Right lobe of liver (tissue), 6 donors: ENCODE data around the gene TLE3. TPM values are rescaled to one million over a fixed set of nuclear protein-coding genes. Genes with fewer than 3 reads are reported as not detected.
"Not testable (repeated sequence)": the region's sequence is repeated elsewhere in the genome, so short reads cannot be mapped to it uniquely, and the experiment has no call there.

Source experiments
- ATAC-seq, 4 donors: fragments of 200-7000 bp; cut with Tn5 transposase; one replicate each; pipeline ENCODE4 v1.9.1; 2020; ENCODE audit warnings: mild to moderate bottlenecking in 4 of 4, moderate library complexity in 4 of 4
- DNase-seq, 3 donors: peaks; one replicate each; pipeline ENCODE4 v3.0.0-alpha.2; 2020
- H3K27ac ChIP-seq, 3 donors: fragments of 200-600 bp; one replicate each; pipeline ENCODE4 v1.8.0; 2022
- H3K27me3 ChIP-seq, 2 donors: fragments of 200-600 bp; one replicate each; pipeline ENCODE4 v1.8.0; 2022
- H3K36me3 ChIP-seq, 4 donors: fragments of 200-600 bp; sonication (generic) in 1 of 4; one replicate each; pipeline versions ENCODE4 v1.5.1 to v1.8.0; 2017 to 2022; ENCODE audit warnings: control low read depth in 1 of 4
- H3K4me1 ChIP-seq, 4 donors: fragments of 200-600 bp; sonication (generic) in 1 of 4; one replicate each; pipeline versions ENCODE4 v1.5.1 to v1.8.0; 2017 to 2022; ENCODE audit warnings: control low read depth in 1 of 4
- H3K4me3 ChIP-seq, 3 donors: fragments of 200-600 bp; one replicate each; pipeline ENCODE4 v1.8.0; 2022
- H3K9me3 ChIP-seq, 4 donors: fragments of 200-600 bp; sonication (generic) in 1 of 4; one replicate each; pipeline versions ENCODE4 v1.5.1 to v1.8.0; 2017 to 2022; ENCODE audit warnings: control low read depth in 1 of 4
- CTCF ChIP-seq, 4 donors: fragments of 200-600 bp in 3 of 4; fragments of 450-650 bp in 1 of 4; IDR thresholded peaks; one replicate each; pipeline versions ENCODE4 v1.5.1 to v1.8.0; 2016 to 2022; ENCODE audit warnings: antibody characterized with exemption in 4 of 4, mild to moderate bottlenecking in 2 of 4
- POLR2A ChIP-seq: fragments of 450-650 bp; IDR thresholded peaks from one replicate; pipeline ENCODE4 v1.6.1; 2017; ENCODE audit warnings: antibody characterized with exemption, mild to moderate bottlenecking
- WGBS: methylation state at CpG from one replicate; pipeline ENCODE4 v1.1.6; 2018; ENCODE audit warnings: low coverage, low lambda C conversion rate; ENCODE audit not compliant: insufficient coverage; ENCODE audit errors: missing lambda C conversion rate; 5-methylcytosine and 5-hydroxymethylcytosine counted together
- intact Hi-C, 2 donors: fragments of 100-400 bp; cut with DNase I; formaldehyde crosslinking; loops; one replicate each; pipeline versions ENCODE4 v1.11.2 to v1.14.1; 2022
- total RNA-seq, 6 experiments: library from RNA; depleted of rRNA in 2 of 6; stranded (reverse); fragments of >200 nt in 2 of 6; fragmentation: NEBNext Ultra II Directional in 3 of 6; extraction: Animal tissue kit (Norgen Biotek cat#: 25700) in 3 of 6; gene quantifications; one replicate each; pipeline versions ENCODE4 v1.1.0 to v1.2.4, GENCODE V29; 2016 to 2023
- donor health status: DM: no; HTN: yes; CAD: no.
- donor health status: DM: no; HTN: no; CAD: no.
- donor health status: DM: no; HTN: no; CAD: no.
- donor health status: DM: no; HTN: yes; CAD: no.
- donor health status: DM: no; HTN: yes; CAD: no.

TLE3 gene
- total RNA-seq, 6 experiments from 2014 or later = 8.9 to 38.2 (median 21.2) TPM

- Histone ChIP-seq H3K36me3 (no peaks in the 10 kb centered on the region), H3K27me3 (no peaks in the 10 kb centered on the region), H3K9me3 (no peaks in the 10 kb centered on the region), H3K27ac (peak overlapping the region in 1 of 3 donors; percentile 62), H3K4me1 (peaks cover 0 to 21% (median 10%) of the 10 kb centered on the region in 4 donors), H3K4me3 (no peak overlapping the region)
- whole genome bisulfite sequencing = 15% methylated on average over 7 of the region's 12 CpGs
- TF ChIP-seq CTCF (IDR thresholded peaks at IDR 0.05) (no peak), POLR2A (no peak)
- intact Hi-C loops = no loop called here
- DNase-seq (peak in 2 of 3 donors; percentile 56 to 77), ATAC-seq (peak; percentile 60 to 82 (median 69))
Measured at GRCh38 chr15:70140543-70141375, 43.0 kb upstream of the TLE3 start.

GRCh38 chr15:70140025-70140542, 42.4 kb upstream of the TLE3 start:
- Histone ChIP-seq H3K4me1 (peaks cover 0 to 21% (median 10%) of the 10 kb centered on the region in 4 donors), H3K27me3 (no peaks in the 10 kb centered on the region), H3K27ac (peak overlapping the region in 1 of 3 donors; percentile 62), H3K4me3 (no peak overlapping the region), H3K36me3 (no peaks in the 10 kb centered on the region), H3K9me3 (no peaks in the 10 kb centered on the region)
- 76% methylated on average over 3 of the region's 5 CpGs for WGBS
- DNase-seq (no peak), ATAC-seq (peak in 3 of 4 donors; percentile 15 to 63 (median 21))
- no peak for TF ChIP-seq CTCF (IDR thresholded peaks at IDR 0.05)
- intact Hi-C loops = no loop called here

GRCh38 chr15:70137967-70138366, 40.2 kb upstream of the TLE3 start:
- ATAC-seq = no peak
- 93% methylated on average over 4 of the region's 4 CpGs for WGBS

DNA sequence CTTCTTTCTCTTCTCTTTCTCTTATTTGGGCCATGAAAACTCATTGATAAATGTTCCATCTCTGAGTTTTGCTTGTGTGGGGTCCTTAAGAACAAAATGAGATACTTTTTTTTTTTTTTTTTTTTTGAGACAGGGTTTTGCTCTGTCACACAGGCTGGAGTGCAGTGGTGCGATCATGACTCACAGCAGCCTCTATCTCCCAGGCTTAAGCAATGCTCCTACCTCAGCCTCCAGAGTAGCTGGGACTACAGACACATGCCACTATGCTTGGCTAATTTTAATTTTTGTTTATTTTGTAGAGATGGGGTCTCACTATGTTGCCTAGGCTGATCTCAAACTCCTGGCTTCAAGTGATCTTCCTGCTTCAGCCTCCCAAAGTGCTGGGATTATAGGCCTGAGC, 39.3 kb upstream of the TLE3 start:
- H3K4me1 ChIP-seq = peaks cover 0 to 33% (median 11%) of the 10 kb centered on the region in 4 donors
- DNase-seq, H3K4me3 ChIP-seq, intact Hi-C loops, H3K27ac ChIP-seq, ATAC-seq, H3K36me3 ChIP-seq, H3K27me3 ChIP-seq, H3K9me3 ChIP-seq: not testable (repeated sequence)
- no CpG with 5 or more reads among the region's 1 CpG for WGBS

More at GRCh38 chr15:70137967-70138366, 40.2 kb upstream of the TLE3 start:
- Histone ChIP-seq H3K4me1 (peaks cover 0 to 26% (median 11%) of the 10 kb centered on the region in 4 donors), H3K36me3 (no peaks in the 10 kb centered on the region), H3K9me3 (no peaks in the 10 kb centered on the region), H3K4me3 (no peak overlapping the region), H3K27me3 (no peaks in the 10 kb centered on the region), H3K27ac (no peak overlapping the region)
- TF ChIP-seq POLR2A = no peak
- TF ChIP-seq CTCF (IDR thresholded peaks at IDR 0.05) = no peak
- intact Hi-C loops = no loop called here
- DNase-seq = no peak

GRCh38 chr15:70133781-70134421, 36.2 kb upstream of the TLE3 start:
- TF ChIP-seq CTCF (IDR thresholded peaks at IDR 0.05) = no peak
- 82% methylated on average over 6 of the region's 7 CpGs for WGBS
- Histone ChIP-seq H3K4me1 (peaks cover 0 to 14% (median 0%) of the 10 kb centered on the region in 4 donors), H3K9me3 (no peaks in the 10 kb centered on the region), H3K27ac (peak overlapping the region in 1 of 3 donors; percentile 41), H3K4me3 (no peak overlapping the region), H3K27me3 (no peaks in the 10 kb centered on the region), H3K36me3 (no peaks in the 10 kb centered on the region)
- ATAC-seq (peak in 1 of 4 donors; percentile 50), DNase-seq (no peak)
- intact Hi-C loops = no loop called here
